HUES48 (cell line): ENCODE results near the gene CHD9.
A peak's percentile ranks its signal among the peaks of the same experiment; 100 is the strongest.
"Not testable (repeated sequence)": the region's sequence is repeated elsewhere in the genome, so short reads cannot be mapped to it uniquely, and the experiment has no call there.

Experiments
- H3K27ac ChIP-seq: one replicate; pipeline ENCODE4 v1.7.0; 2013; ENCODE audit warnings: low read depth, low read length, inconsistent platforms
- H3K27me3 ChIP-seq: 2 replicates; pipeline ENCODE4 v1.6.1; 2013; ENCODE audit warnings: mild to moderate bottlenecking, low read length; ENCODE audit not compliant: control insufficient read depth, insufficient read depth
- H3K36me3 ChIP-seq: 2 replicates; pipeline ENCODE4 v1.6.1; 2013; ENCODE audit warnings: low read length; ENCODE audit not compliant: control insufficient read depth, insufficient read depth
- H3K4me1 ChIP-seq: 2 replicates; pipeline ENCODE4 v1.6.1; 2013; ENCODE audit warnings: mild to moderate bottlenecking, low read length; ENCODE audit not compliant: control insufficient read depth, insufficient read depth
- H3K4me3 ChIP-seq: 2 replicates; pipeline ENCODE4 v1.5.1; 2013; ENCODE audit warnings: mild to moderate bottlenecking, low read depth, low read length
- H3K9ac ChIP-seq: 2 replicates; pipeline ENCODE4 v1.6.1; 2013; ENCODE audit warnings: mild to moderate bottlenecking, low read depth, low read length, moderate library complexity
- H3K9me3 ChIP-seq: 2 replicates; pipeline ENCODE4 v1.6.1; 2013; ENCODE audit warnings: low read length; ENCODE audit not compliant: control insufficient read depth, insufficient read depth

Gene CHD9

DNA sequence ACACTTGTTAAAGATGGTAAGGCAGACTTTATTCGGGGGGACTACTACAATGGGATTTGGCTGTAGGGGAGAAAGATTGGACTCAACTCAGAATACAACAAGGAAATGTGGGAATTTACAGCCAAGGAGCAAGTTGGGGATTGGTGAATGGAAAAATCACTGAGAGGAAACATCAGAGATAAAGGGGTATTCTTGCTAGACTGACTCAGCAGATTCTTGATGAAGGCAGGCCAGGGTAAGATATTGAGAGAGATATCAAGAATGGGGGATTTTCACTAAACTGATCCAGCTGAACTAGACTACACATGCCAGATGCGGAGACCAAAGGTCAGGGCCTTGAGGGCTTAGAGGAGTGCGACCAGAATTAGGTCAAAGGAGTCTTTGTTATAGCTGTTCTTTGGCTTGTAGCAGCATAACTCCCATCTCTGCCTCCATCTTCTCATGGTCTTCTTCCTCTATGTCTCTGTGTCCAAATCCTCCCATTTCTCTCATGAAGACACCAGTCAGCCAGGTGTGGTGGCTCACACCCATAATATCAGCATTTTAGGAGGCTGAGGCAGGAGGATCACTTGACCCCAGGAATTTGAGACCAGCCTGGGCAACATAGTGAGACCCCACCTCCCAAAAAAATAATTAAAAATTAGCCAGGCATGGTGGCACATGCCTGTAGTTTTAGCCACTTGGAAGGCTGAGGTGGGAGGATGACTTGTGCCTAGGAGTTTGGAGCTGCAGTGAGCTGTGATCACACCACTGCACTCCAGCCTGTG lies 19.4 kb upstream of the CHD9 start:
- Histone ChIP-seq H3K27me3 (no peaks in the 10 kb centered on the region), H3K27ac (no peak overlapping the region), H3K4me3 (no peak overlapping the region), H3K36me3 (no peaks in the 10 kb centered on the region), H3K4me1 (peaks cover 21% of the 10 kb centered on the region), H3K9ac (no peak overlapping the region), H3K9me3 (peaks cover 15% of the 10 kb centered on the region)

DNA sequence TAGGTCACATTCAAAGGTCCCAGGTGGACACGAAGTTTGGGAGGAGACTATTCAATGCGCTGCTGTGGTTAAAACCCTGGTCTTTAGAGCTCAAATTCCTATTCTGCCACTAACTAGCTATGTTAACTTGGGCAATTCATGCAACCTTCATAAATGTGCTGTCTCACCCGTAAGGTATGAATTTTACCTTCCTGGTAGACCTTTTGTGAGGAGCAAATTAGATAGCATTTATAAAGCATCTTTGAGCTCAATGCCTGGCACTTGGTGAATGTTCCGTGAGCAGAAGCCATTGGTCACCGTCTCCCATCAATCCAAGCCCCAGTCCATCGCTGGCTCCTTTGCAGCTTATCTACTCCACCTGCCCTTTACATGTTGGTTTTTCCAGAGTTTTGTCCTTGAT lies 18.7 kb upstream of the CHD9 start:
- peaks cover 24% of the 10 kb centered on the region for H3K4me1 ChIP-seq
- no peak overlapping the region for H3K4me3 ChIP-seq
- no peak overlapping the region for H3K27ac ChIP-seq
- H3K36me3 ChIP-seq, result no peaks in the 10 kb centered on the region
- no peak overlapping the region for H3K9ac ChIP-seq
- peaks cover 15% of the 10 kb centered on the region for H3K9me3 ChIP-seq
- no peaks in the 10 kb centered on the region for H3K27me3 ChIP-seq

DNA sequence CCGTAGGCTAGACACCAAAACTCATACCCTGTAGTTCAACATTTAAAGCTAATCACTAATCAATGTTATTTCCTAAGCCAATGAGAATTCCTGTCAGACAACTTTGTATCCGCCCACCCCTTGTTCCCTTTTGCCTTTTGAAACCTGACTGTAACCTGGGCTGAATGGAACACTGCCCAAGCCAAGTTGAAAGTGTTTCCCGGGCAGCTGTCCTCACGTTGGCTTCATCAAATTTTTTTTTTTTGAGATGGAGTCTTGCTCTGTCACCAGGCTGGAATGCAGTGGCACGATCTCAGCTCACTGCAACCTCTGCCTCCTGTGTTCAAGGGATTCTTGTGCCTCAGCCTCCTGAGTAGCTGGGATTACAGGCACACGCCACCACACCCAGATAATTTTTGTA lies 18.1 kb upstream of the CHD9 start:
- not testable (repeated sequence) for H3K27ac ChIP-seq, H3K36me3 ChIP-seq, H3K4me3 ChIP-seq, H3K9ac ChIP-seq, H3K27me3 ChIP-seq
- Histone ChIP-seq H3K4me1 (peaks cover 25% of the 10 kb centered on the region), H3K9me3 (peaks cover 15% of the 10 kb centered on the region)

GRCh38 chr16:53040788-53041187 lies 14.0 kb upstream of the CHD9 start:
- no peaks in the 10 kb centered on the region for H3K9me3 ChIP-seq
- no peak overlapping the region for H3K9ac ChIP-seq
- H3K4me3 ChIP-seq, result peak overlapping the region; percentile 15; the same call in 1 of the 2 replicates
- no peaks in the 10 kb centered on the region; the same call in 1 of the 2 replicates for H3K27me3 ChIP-seq
- H3K4me1 ChIP-seq, result peaks cover 52% of the 10 kb centered on the region
- peak overlapping the region; percentile 94 for H3K27ac ChIP-seq
- no peaks in the 10 kb centered on the region for H3K36me3 ChIP-seq

DNA sequence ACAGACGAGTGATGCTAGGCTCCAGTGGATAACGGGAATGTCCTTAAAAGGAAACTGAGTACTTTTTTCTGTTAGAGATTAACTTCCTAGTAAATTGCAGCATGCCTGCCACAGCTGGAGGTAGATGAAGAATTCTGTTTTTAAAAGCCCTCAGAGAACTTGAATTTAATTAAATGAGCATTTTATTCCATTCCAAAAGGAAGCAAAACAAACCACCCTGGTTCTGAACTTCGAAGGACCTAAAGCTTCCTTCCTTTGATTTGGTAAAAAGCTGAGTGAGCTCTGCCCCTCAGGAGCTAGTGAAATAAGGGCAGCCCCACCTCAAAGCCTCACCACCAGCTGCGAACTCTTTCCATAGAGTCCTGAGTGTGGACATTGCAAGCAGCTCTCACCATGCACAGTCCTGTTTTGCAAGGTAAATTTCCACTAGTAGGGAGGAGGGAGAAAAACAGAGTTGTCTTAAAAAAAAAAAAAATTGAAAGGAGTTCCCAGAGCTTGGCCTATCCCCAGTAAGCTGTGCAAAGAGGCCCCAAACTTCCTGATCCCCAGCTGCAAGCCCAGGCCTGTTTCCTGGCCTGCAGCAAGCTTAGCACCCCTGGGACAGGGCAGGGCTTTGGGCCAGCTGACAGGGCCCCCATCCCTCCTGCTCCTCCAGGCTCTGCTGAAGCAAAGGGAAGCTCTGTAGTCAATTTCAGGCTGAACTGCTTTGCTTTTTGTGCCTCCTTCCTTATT lies 13.3 kb upstream of the CHD9 start:
- peaks cover 56% of the 10 kb centered on the region for H3K4me1 ChIP-seq
- H3K9ac ChIP-seq, result peak overlapping the region; percentile 46; the same call in 1 of the 2 replicates
- peak overlapping the region; percentile 73 for H3K4me3 ChIP-seq
- no peaks in the 10 kb centered on the region; the same call in 1 of the 2 replicates for H3K27me3 ChIP-seq
- no peaks in the 10 kb centered on the region for H3K36me3 ChIP-seq
- H3K9me3 ChIP-seq, result no peaks in the 10 kb centered on the region
- peak overlapping the region; percentile 94 for H3K27ac ChIP-seq

DNA sequence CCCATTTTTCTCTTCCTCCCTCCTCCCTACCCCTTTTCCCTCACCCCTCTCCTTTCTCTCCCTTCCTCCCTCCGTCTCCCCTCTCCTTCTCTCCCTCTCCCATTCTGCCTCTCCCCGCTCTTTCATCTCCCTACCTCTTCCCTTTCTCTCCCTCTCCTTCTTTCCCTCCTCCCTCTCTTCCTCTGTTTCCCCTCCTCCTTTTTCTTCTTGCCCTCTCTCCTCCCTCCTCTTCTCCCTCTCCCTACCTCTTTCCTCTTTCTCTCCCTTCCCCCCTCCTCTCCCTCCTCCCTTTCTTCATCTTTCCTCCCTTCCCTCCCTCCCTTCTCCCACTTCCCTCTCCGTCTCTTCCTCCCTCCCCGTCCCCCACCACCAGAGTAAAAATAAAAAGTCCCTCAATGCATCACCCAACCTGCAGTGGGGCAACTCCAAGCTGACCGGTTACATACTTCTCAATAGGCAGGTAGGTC lies 12.5 kb upstream of the CHD9 start:
- Histone ChIP-seq H3K36me3 (no peaks in the 10 kb centered on the region), H3K9ac (peak overlapping the region; percentile 46), H3K4me3 (peak overlapping the region; percentile 73), H3K4me1 (peaks cover 55% of the 10 kb centered on the region), H3K27ac (peak overlapping the region; percentile 94), H3K27me3 (no peaks in the 10 kb centered on the region; the same call in 1 of the 2 replicates), H3K9me3 (no peaks in the 10 kb centered on the region)

DNA sequence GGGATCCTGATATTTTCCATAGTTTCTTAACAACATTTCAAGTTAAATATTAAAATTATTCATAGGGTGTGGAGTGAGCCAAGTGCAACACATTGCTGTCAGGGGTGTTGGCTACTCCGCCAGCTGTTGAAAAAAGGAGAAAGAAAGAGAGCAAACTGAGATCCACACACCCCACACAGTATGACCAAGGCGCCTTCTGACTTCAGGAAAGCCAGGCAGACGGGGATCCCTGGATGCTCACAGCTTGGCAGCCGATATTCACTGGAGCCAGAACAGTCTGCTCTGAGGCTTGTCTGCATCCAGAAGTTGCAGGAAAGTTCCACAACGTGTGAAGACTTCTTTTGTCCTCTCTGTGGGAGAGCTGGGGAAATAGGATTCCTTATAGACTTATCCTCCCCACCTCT lies 11.4 kb upstream of the CHD9 start:
- Histone ChIP-seq H3K36me3 (no peaks in the 10 kb centered on the region), H3K4me1 (peaks cover 51% of the 10 kb centered on the region), H3K27me3 (no peaks in the 10 kb centered on the region; the same call in 1 of the 2 replicates), H3K4me3 (peak overlapping the region; percentile 73), H3K9me3 (no peaks in the 10 kb centered on the region), H3K27ac (peak overlapping the region; percentile 94), H3K9ac (peak overlapping the region; percentile 35; the same call in 1 of the 2 replicates)

GRCh38 chr16:53043986-53044601 lies 10.7 kb upstream of the CHD9 start:
- Histone ChIP-seq H3K27me3 (no peaks in the 10 kb centered on the region; the same call in 1 of the 2 replicates), H3K9ac (peak overlapping the region; percentile 35; the same call in 1 of the 2 replicates), H3K9me3 (no peaks in the 10 kb centered on the region), H3K4me1 (peaks cover 51% of the 10 kb centered on the region), H3K27ac (peak overlapping the region; percentile 94), H3K4me3 (peak overlapping the region; percentile 73), H3K36me3 (no peaks in the 10 kb centered on the region)

DNA sequence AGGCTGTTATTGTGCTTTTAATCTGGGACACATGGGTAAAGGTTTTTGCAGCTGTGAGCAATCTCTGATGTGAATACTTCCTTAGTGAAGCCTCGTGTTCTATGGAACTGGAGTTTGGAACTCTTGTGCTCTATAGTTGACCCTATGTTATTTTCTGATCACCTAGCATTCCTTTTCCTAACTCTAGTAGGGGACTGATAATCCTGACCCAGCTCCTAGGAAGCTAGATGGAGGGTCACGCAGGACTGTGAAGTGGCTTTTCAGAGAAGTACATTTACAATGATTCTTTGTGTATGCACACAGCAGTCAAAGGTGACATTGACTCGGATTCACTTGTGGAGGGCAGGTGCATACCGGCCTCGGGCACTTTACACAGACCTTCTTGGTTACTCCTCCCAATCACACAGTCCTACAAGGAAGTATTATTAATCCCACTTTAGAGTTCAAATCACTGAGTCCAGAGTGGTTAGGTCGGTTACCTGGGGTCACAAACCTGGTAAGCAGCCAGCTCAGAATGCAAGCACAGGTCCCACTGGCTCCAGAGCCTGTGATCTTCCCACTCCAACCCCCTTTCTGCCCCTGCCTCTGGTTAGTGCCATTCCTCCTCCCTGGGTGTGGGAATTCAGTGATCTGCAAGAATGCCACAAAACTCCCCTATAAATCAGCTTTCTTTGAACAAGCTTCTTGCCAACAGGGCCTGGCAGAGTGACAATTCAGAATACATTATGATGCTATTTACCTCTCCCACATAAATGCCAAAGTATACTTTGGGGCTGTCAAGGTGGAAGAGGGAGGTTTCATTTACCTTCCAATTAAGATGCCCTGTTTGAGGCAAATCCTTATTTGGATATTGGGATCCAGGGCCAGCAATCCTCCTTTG lies 9.2 kb upstream of the CHD9 start:
- Histone ChIP-seq H3K9ac (no peak overlapping the region), H3K9me3 (no peaks in the 10 kb centered on the region), H3K27me3 (no peaks in the 10 kb centered on the region; the same call in 1 of the 2 replicates), H3K4me3 (no peak overlapping the region), H3K36me3 (no peaks in the 10 kb centered on the region), H3K4me1 (peaks cover 48% of the 10 kb centered on the region), H3K27ac (no peak overlapping the region)

- H3K9ac ChIP-seq, H3K27ac ChIP-seq, H3K4me3 ChIP-seq, H3K27me3 ChIP-seq, H3K9me3 ChIP-seq, H3K36me3 ChIP-seq: not testable (repeated sequence)
- peaks cover 35% of the 10 kb centered on the region for H3K4me1 ChIP-seq
Observed at GRCh38 chr16:53047515-53047914, 7.3 kb upstream of the CHD9 start.
